ENCODE data around the gene GTF3C5. TPM values are rescaled to one million over a fixed set of nuclear protein-coding genes. Genes with fewer than 3 reads are reported as not detected.

The GTF3C5 gene
- total RNA-seq, 1 experiment from 2014 or later: 79.6 TPM

DNA sequence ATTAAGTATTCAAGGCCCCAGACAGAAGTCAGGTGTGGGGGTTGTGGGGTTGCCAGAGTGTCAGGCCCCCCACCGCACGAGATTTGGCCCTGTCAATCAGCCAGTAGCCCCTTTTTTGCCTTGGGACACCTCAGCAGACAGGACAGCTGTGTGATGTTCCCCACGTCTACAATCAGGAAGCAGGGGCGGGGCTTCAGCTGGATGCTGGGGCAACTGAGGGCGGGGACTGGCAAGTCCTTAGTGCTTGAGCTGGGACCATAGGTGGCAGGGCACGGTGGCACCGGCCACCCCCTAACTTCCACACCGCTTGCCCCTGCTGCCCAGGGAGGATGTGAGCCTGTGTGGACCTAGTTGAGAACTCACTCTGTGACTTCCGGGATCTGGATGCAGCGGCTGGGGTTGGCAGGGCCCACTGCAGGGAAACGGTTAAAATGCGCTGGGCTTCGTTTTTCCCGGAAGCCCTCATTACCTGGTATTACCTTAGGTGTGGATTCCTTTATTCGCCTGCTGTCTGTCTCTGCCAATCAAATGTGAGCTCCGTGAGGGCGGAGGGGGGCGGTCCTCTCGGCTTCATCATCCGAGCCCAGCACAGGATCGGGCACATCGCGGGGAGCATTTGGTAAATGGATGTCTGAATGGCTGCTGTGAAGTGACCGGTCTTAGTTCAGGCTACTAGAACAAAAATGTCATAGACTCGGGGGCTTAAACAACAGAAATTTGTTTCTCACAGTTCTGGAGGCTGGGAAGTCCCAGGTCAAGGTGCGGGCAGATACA lies 7.5 kb upstream of the GTF3C5 start:
- peaks cover 8% of the 10 kb centered on the region for H3K27me3 ChIP-seq (ENCODE audit: insufficient read depth, low read depth)
- CTCF ChIA-PET: no interaction called here
- peak in 1 of 2 experiments; percentile 12 for DNase-seq

DNA sequence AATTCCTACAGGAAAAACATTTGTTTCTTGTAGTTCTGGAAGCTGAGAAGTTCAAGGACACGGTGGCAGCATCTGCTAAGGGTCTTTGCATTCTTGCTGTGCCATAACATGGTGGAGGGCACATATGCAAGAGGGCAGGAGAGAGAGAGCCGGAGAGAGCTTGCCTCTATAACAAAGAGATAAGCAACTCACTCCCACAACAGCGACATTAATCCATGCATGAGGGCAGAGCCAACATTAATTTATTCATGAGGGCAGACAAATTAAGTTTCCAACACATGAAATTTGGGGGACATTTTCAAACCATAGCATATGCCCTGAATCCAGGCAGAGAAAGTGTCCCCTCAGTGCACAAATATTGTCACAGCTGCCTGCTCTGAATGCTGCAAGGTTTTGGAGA lies 4.4 kb upstream of the GTF3C5 start:
- TF ChIP-seq EZH2 (IDR thresholded peaks at IDR 0.05; ENCODE audit: low read depth): no peak
- TF ChIP-seq, protein P1, sequence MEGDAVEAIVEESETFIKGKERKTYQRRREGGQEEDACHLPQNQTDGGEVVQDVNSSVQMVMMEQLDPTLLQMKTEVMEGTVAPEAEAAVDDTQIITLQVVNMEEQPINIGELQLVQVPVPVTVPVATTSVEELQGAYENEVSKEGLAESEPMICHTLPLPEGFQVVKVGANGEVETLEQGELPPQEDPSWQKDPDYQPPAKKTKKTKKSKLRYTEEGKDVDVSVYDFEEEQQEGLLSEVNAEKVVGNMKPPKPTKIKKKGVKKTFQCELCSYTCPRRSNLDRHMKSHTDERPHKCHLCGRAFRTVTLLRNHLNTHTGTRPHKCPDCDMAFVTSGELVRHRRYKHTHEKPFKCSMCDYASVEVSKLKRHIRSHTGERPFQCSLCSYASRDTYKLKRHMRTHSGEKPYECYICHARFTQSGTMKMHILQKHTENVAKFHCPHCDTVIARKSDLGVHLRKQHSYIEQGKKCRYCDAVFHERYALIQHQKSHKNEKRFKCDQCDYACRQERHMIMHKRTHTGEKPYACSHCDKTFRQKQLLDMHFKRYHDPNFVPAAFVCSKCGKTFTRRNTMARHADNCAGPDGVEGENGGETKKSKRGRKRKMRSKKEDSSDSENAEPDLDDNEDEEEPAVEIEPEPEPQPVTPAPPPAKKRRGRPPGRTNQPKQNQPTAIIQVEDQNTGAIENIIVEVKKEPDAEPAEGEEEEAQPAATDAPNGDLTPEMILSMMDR (conservative IDR thresholded peaks at IDR 0.05): no peak
- no peak for DNase-seq
- BruUV-seq (replicated peaks): no TSS peak
- ChIA-PET CTCF (no interaction called here), POLR2A (ENCODE audit: unreplicated experiment) (interaction anchor here (0.6 kb wide), 1 partner anchor 21 kb away, joined by 9 read pairs; no protein-coding TSS in a partner anchor)
- Histone ChIP-seq H4K20me1 (ENCODE audit: insufficient read depth) (no peaks in the 10 kb centered on the region), H3K79me2 (ENCODE audit: low read depth) (peaks cover 15% of the 10 kb centered on the region), H3K9me2 (ENCODE audit: insufficient read depth) (no peaks in the 10 kb centered on the region), H3F3A (ENCODE audit: insufficient read depth, low read depth) (peaks cover 14% of the 10 kb centered on the region; the same call in 1 of the 2 replicates), H3K4me1 (replicated peaks; ENCODE audit: insufficient read depth) (peaks cover 11% of the 10 kb centered on the region; the same call in 1 of the 2 replicates), H3K27me3 (ENCODE audit: insufficient read depth, low read depth) (no peaks in the 10 kb centered on the region), H3K27ac (no peak overlapping the region), H3K36me3 (ENCODE audit: low read depth) (no peaks in the 10 kb centered on the region), H3K4me3 (no peak overlapping the region), H3K9me3 (ENCODE audit: insufficient read depth, low read depth) (no peaks in the 10 kb centered on the region), H2AFZ (no peak overlapping the region), H3K4me2 (no peak overlapping the region)
- intact Hi-C loops (cut with micrococcal nuclease; ENCODE audit: unreplicated experiment): no loop called here

More for the DNA sequence above, 7.5 kb upstream of the GTF3C5 start:
- no TSS peak for BruUV-seq (replicated peaks)
- Histone ChIP-seq H3K36me3 (ENCODE audit: low read depth) (no peaks in the 10 kb centered on the region), H3K9me2 (ENCODE audit: insufficient read depth) (no peaks in the 10 kb centered on the region), H3K4me2 (no peak overlapping the region), H4K20me1 (ENCODE audit: insufficient read depth) (no peaks in the 10 kb centered on the region), H2AFZ (no peak overlapping the region), H3K9me3 (ENCODE audit: insufficient read depth, low read depth) (no peaks in the 10 kb centered on the region), H3F3A (ENCODE audit: insufficient read depth, low read depth) (peaks cover 11% of the 10 kb centered on the region; the same call in 1 of the 2 replicates), H3K79me2 (ENCODE audit: low read depth) (no peaks in the 10 kb centered on the region), H3K4me3 (no peak overlapping the region), H3K27ac (no peak overlapping the region), H3K4me1 (replicated peaks; ENCODE audit: insufficient read depth) (no peaks in the 10 kb centered on the region)
- intact Hi-C loops (cut with micrococcal nuclease; ENCODE audit: unreplicated experiment): loop anchor here (2.0 kb wide), 1 partner anchor 463 kb away; no protein-coding TSS in a partner anchor
- POLR2A ChIA-PET (ENCODE audit: unreplicated experiment): no interaction called here
- TF ChIP-seq, protein P1 (conservative IDR thresholded peaks at IDR 0.05): no peak

DNA sequence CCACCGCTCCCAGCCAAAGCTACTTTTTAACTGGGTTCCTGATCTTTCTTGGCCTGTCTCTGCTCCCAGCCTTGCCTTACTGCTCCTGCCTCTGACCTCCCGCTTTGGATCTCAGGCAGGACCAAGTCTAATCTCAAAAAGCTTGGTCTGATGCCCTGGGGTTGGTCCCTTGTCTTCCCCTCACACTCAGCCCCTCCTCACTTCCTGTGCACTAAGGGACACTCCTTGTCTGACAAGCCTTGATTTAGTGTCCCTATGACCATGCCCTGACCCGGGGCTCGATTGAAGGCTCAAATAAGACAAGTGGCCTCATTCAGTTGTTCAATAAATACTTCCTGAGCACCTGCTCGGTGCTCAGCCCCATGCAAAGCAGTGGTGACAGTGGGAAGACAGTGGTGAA lies 3.7 kb upstream of the GTF3C5 start:
- Histone ChIP-seq H3K27ac (no peak overlapping the region), H2AFZ (no peak overlapping the region), H4K20me1 (ENCODE audit: insufficient read depth) (no peaks in the 10 kb centered on the region), H3K9me2 (ENCODE audit: insufficient read depth) (no peaks in the 10 kb centered on the region), H3F3A (ENCODE audit: insufficient read depth, low read depth) (peaks cover 14% of the 10 kb centered on the region; the same call in 1 of the 2 replicates), H3K4me3 (no peak overlapping the region), H3K9me3 (ENCODE audit: insufficient read depth, low read depth) (no peaks in the 10 kb centered on the region), H3K4me1 (replicated peaks; ENCODE audit: insufficient read depth) (peaks cover 18% of the 10 kb centered on the region), H3K79me2 (ENCODE audit: low read depth) (peaks cover 22% of the 10 kb centered on the region), H3K4me2 (no peak overlapping the region), H3K36me3 (ENCODE audit: low read depth) (0 out of 2 replicates have a peak, but pooled peaks cover 2% of the 10 kb centered on the region), H3K27me3 (ENCODE audit: insufficient read depth, low read depth) (no peaks in the 10 kb centered on the region)
- TF ChIP-seq EZH2 (IDR thresholded peaks at IDR 0.05; ENCODE audit: low read depth): no peak
- TF ChIP-seq, protein P1 (conservative IDR thresholded peaks at IDR 0.05): no peak
- intact Hi-C loops (cut with micrococcal nuclease; ENCODE audit: unreplicated experiment): no loop called here
- no TSS peak for BruUV-seq (replicated peaks)
- CTCF ChIA-PET: no interaction called here
- POLR2A ChIA-PET (ENCODE audit: unreplicated experiment): no interaction called here
- DNase-seq: no peak

All from PC-9 (cell line).